IMR-90 (cell line): Measurements from ENCODE around the gene GOLGA3. TPM values are rescaled to one million over a fixed set of nuclear protein-coding genes. Genes with fewer than 3 reads are reported as not detected.

Experiments
- ATAC-seq: fragments of 200-7000 bp; cut with Tn5 transposase; 2 replicates; pipeline ENCODE4 v1.9.1; 2020; ENCODE audit warnings: low read depth, mild to moderate bottlenecking, moderate library complexity
- BruUV-seq: library from RNA; stranded (reverse); fragments of 400-500 nt; replicated peaks from 2 replicates; lab custom pipeline; 2021; lab: Mats Ljungman, UMichigan
- CTCF ChIA-PET: fragments of 300-600 bp; formaldehyde crosslinking; extraction: SDS; loops from one replicate; lab custom pipeline; 2021; ENCODE audit warnings: antibody characterized with exemption; lab: Yijun Ruan, JAX
- POLR2A ChIA-PET: fragments of 300-600 bp; sonication (Branson Sonifier 250); formaldehyde crosslinking; loops from one replicate; lab custom pipeline; 2022; ENCODE audit warnings: antibody characterized with exemption; ENCODE audit not compliant: unreplicated experiment; lab: Charles Lee
- DNase-seq: peaks from one replicate; pipeline ENCODE4 v3.0.0; 2013
- H2AFZ ChIP-seq: replicated peaks from 2 replicates; pipeline ENCODE3; 2013; ENCODE audit warnings: low read length, mild to moderate bottlenecking; ENCODE audit not compliant: poor library complexity
- H2AK5ac ChIP-seq: 2 replicates; pipeline ENCODE4 v1.6.1; 2013; ENCODE audit warnings: low read depth, low read length, inconsistent platforms
- H2AK9ac ChIP-seq: replicated peaks from 2 replicates; pipeline ENCODE3; 2013; ENCODE audit warnings: mild to moderate bottlenecking, low read depth, low read length, moderate library complexity; ENCODE audit not compliant: poor library complexity
- H2BK120ac ChIP-seq: 2 replicates; pipeline ENCODE4 v1.6.1; 2013; ENCODE audit warnings: low read depth, low read length, inconsistent platforms
- H2BK15ac ChIP-seq: 3 replicates; pipeline ENCODE4 v1.6.1; 2013; ENCODE audit warnings: low read depth, low read length, inconsistent platforms
- H2BK20ac ChIP-seq: 2 replicates; pipeline ENCODE4 v1.6.1; 2013; ENCODE audit warnings: low read depth, mild to moderate bottlenecking, inconsistent platforms, low read length, moderate library complexity
- H2BK5ac ChIP-seq: 2 replicates; pipeline ENCODE4 v1.6.1; 2013; ENCODE audit warnings: mild to moderate bottlenecking, low read depth, low read length, inconsistent platforms; ENCODE audit not compliant: poor library complexity, severe bottlenecking
- H3K14ac ChIP-seq: replicated peaks from 2 replicates; pipeline ENCODE4 v1.6.1; 2013; ENCODE audit warnings: low read depth, low read length, inconsistent platforms
- H3K18ac ChIP-seq: 2 replicates; pipeline ENCODE4 v1.6.1; 2013; ENCODE audit warnings: low read depth, low read length, control low read depth
- H3K23ac ChIP-seq: 2 replicates; pipeline ENCODE4 v1.6.1; 2013; ENCODE audit warnings: low read depth, low read length, inconsistent platforms
- H3K27ac ChIP-seq: 2 replicates; pipeline ENCODE4 v1.5.1; 2013; ENCODE audit warnings: mild to moderate bottlenecking, control low read depth, low read length; ENCODE audit not compliant: insufficient read depth
- H3K27me3 ChIP-seq: 2 replicates; pipeline ENCODE4 v1.6.1; 2013; ENCODE audit warnings: low read length; ENCODE audit not compliant: control insufficient read depth, insufficient read depth
- H3K36me3 ChIP-seq: 2 replicates; pipeline ENCODE4 v1.6.1; 2013; ENCODE audit warnings: low read length, mixed read lengths; ENCODE audit not compliant: control insufficient read depth, insufficient read depth
- H3K4ac ChIP-seq: 2 replicates; pipeline ENCODE4 v1.6.1; 2013; ENCODE audit warnings: low read depth, low read length, inconsistent platforms
- H3K4me1 ChIP-seq: 2 replicates; pipeline ENCODE4 v1.6.1; 2013; ENCODE audit warnings: low read length, mixed read lengths; ENCODE audit not compliant: control insufficient read depth, insufficient read depth
- H3K4me2 ChIP-seq: 2 replicates; pipeline ENCODE4 v1.6.1; 2013; ENCODE audit warnings: low read depth, mild to moderate bottlenecking, control low read depth, low read length, moderate library complexity
- H3K4me3 ChIP-seq: 2 replicates; pipeline ENCODE4 v1.5.1; 2013; ENCODE audit warnings: low read depth, mild to moderate bottlenecking, control low read depth, low read length, moderate library complexity; ENCODE audit not compliant: insufficient read depth
- H3K56ac ChIP-seq: 2 replicates; pipeline ENCODE4 v1.6.1; 2013; ENCODE audit warnings: low read length, inconsistent platforms; ENCODE audit not compliant: insufficient read depth; ENCODE audit errors: extremely low read depth
- H3K79me1 ChIP-seq, 2 experiments: 2 replicates each; pipeline ENCODE4 v1.6.1; 2013; ENCODE audit warnings: low read length in 2 of 2, inconsistent platforms in 1 of 2, low read depth in 1 of 2
- H3K9ac ChIP-seq: 2 replicates; pipeline ENCODE4 v1.6.1; 2013; ENCODE audit warnings: low read depth, low read length, control low read depth
- H3K9me1 ChIP-seq: 2 replicates; pipeline ENCODE4 v1.6.1; 2013; ENCODE audit warnings: low read length, inconsistent platforms; ENCODE audit not compliant: insufficient read depth
- H3K9me3 ChIP-seq: 2 replicates; pipeline ENCODE4 v1.6.1; 2013; ENCODE audit warnings: low read length; ENCODE audit not compliant: control insufficient read depth, insufficient read depth
- H4K20me1 ChIP-seq: 2 replicates; pipeline ENCODE4 v1.6.1; 2013; ENCODE audit warnings: low read length, inconsistent platforms; ENCODE audit not compliant: insufficient read depth
- H4K5ac ChIP-seq: 2 replicates; pipeline ENCODE4 v1.6.1; 2013; ENCODE audit warnings: mild to moderate bottlenecking, low read depth, low read length, control low read depth
- H4K8ac ChIP-seq, 2 experiments: 2 replicates each; pipeline ENCODE4 v1.6.1; 2013; ENCODE audit warnings: low read depth in 2 of 2, low read length in 2 of 2, control low read depth in 1 of 2, inconsistent platforms in 1 of 2
- H4K91ac ChIP-seq: 2 replicates; pipeline ENCODE4 v1.6.1; 2013; ENCODE audit warnings: low read depth, low read length, inconsistent platforms; ENCODE audit not compliant: insufficient read depth
- CEBPB ChIP-seq: IDR thresholded peaks from 2 replicates; pipeline ENCODE4 v1.6.1; 2012; ENCODE audit warnings: low read depth, low read length, improper control_type of control experiment
- CHD1 ChIP-seq: IDR thresholded peaks from 2 replicates; pipeline ENCODE4 v1.6.1; 2012; ENCODE audit warnings: low read depth, low read length, improper control_type of control experiment
- CTCF ChIP-seq: conservative IDR thresholded peaks from 2 replicates; pipeline ENCODE4 v1.5.1; 2012; ENCODE audit warnings: mild to moderate bottlenecking, low read depth, low read length, improper control_type of control experiment
- ELK1 ChIP-seq: fragments of 150-350 bp; IDR thresholded peaks from 2 replicates; pipeline ENCODE4 v1.6.1; 2016; ENCODE audit warnings: low read depth, mild to moderate bottlenecking, low read length, moderate library complexity, borderline replicate concordance
- FOS ChIP-seq: fragments of 150-350 bp; IDR thresholded peaks from 2 replicates; pipeline ENCODE4 v1.6.1; 2016; ENCODE audit warnings: low read depth, low read length
- MAFK ChIP-seq: IDR thresholded peaks from 2 replicates; pipeline ENCODE4 v1.6.1; 2012; ENCODE audit warnings: low read depth, low read length, improper control_type of control experiment
- MAZ ChIP-seq: IDR thresholded peaks from 2 replicates; pipeline ENCODE4 v1.6.1; 2012; ENCODE audit warnings: low read depth, mild to moderate bottlenecking, low read length, improper control_type of control experiment, moderate library complexity, borderline replicate concordance
- MXI1 ChIP-seq: IDR thresholded peaks from 2 replicates; pipeline ENCODE4 v1.6.1; 2012; ENCODE audit warnings: low read depth, mild to moderate bottlenecking, low read length, moderate library complexity, borderline replicate concordance
- NFE2L2 ChIP-seq: fragments of 150-350 bp; IDR thresholded peaks from 2 replicates; pipeline ENCODE4 v1.6.1; 2016; ENCODE audit warnings: low read depth, mild to moderate bottlenecking, low read length
- POLR2A ChIP-seq: IDR thresholded peaks from 2 replicates; pipeline ENCODE4 v1.6.1; 2012; ENCODE audit warnings: mild to moderate bottlenecking, low read depth, low read length
- RAD21 ChIP-seq: IDR thresholded peaks from 2 replicates; pipeline ENCODE4 v1.6.1; 2012; ENCODE audit warnings: low read length, improper control_type of control experiment
- RCOR1 ChIP-seq: IDR thresholded peaks from 2 replicates; pipeline ENCODE4 v1.6.1; 2012; ENCODE audit warnings: mild to moderate bottlenecking, low read length, improper control_type of control experiment; ENCODE audit not compliant: insufficient replicate concordance
- SMC3 ChIP-seq: fragments of 150-350 bp; IDR thresholded peaks from 2 replicates; pipeline ENCODE4 v1.6.1; 2016; ENCODE audit warnings: low read depth, mild to moderate bottlenecking, antibody characterized with exemption, low read length, moderate library complexity
- USF2 ChIP-seq: fragments of 150-350 bp; IDR thresholded peaks from 2 replicates; pipeline ENCODE4 v1.6.1; 2017; ENCODE audit warnings: mild to moderate bottlenecking, antibody characterized with exemption, low read length, low read depth
- WGBS, 2 experiments: methylation state at CpG; one replicate each; pipeline versions ENCODE4 v1.1.5 to v1.1.7; 2013; ENCODE audit warnings: missing lambda C conversion rate in 2 of 2; ENCODE audit not compliant: insufficient read length in 1 of 2; ENCODE audit errors: extremely low coverage in 2 of 2; 5-methylcytosine and 5-hydroxymethylcytosine counted together
- dilution Hi-C: fragments of 300-500 bp; cut with HindIII; formaldehyde crosslinking; loops from one replicate; pipeline ENCODE4 v1.14.3; 2018; ENCODE audit warnings: low sequenced_read_pairs; ENCODE audit not compliant: unreplicated experiment
- in situ Hi-C: fragments of 300-500 bp; cut with MboI; formaldehyde crosslinking; loops from 3 replicates; pipeline ENCODE4 v1.14.3; 2019; ENCODE audit warnings: low sequenced_read_pairs, inconsistent platforms, mixed read lengths
- intact Hi-C: fragments of 100-400 bp; cut with micrococcal nuclease; formaldehyde crosslinking; loops from 2 replicates; pipeline ENCODE4 v1.10.0; 2022
- polyA plus RNA-seq, 3 experiments: library from polyadenylated mRNA; depleted of rRNA; stranded (reverse); fragments of >200 nt; gene quantifications; 2 replicates each; pipeline ENCODE4 v1.2.3, GENCODE V29; 2012; ENCODE audit warnings: low replicate concordance in 1 of 3
- total RNA-seq: library from RNA; depleted of rRNA; stranded (reverse); fragments of >200 nt; gene quantifications from 2 replicates; pipeline ENCODE4 v1.2.3, GENCODE V29; 2012

GOLGA3 gene
- total and polyA plus RNA-seq, 2 of the 4 experiments (the other 2 are of a cell fraction): 39.6 to 99.8 TPM

- no peak overlapping the region for H2BK15ac ChIP-seq
- no CpG with 5 or more reads among the region's 2 CpGs for WGBS, 2 experiments
- H3K18ac ChIP-seq: no peak overlapping the region
- no peaks in the 10 kb centered on the region for H3K9me1 ChIP-seq
- POLR2A ChIA-PET: no interaction called here
- no peak overlapping the region for H3K9ac ChIP-seq
- no peak overlapping the region for H2AK9ac ChIP-seq
- H3K14ac ChIP-seq: no peak overlapping the region
- peaks cover 29 to 53% of the 10 kb centered on the region in 2 experiments for H3K79me1 ChIP-seq
- H3K4me2 ChIP-seq: no peak overlapping the region
- dilution Hi-C loops: no loop called here
- no peak overlapping the region for H4K8ac ChIP-seq
- H4K5ac ChIP-seq: no peak overlapping the region
- peaks cover 69% of the 10 kb centered on the region for H3K36me3 ChIP-seq
- no peak overlapping the region for H3K23ac ChIP-seq
- DNase-seq (peak; percentile 44), ATAC-seq (peak; percentile 44; the same call in 1 of the 2 replicates)
- no TSS peak for BruUV-seq
- peaks cover 34% of the 10 kb centered on the region for H4K20me1 ChIP-seq
- H3K4ac ChIP-seq: no peak overlapping the region
- H3K4me1 ChIP-seq: no peaks in the 10 kb centered on the region
- in situ Hi-C loops: no loop called here
- no peak overlapping the region for H2BK120ac ChIP-seq
- no peak overlapping the region for H3K4me3 ChIP-seq
- H2BK5ac ChIP-seq: no peak overlapping the region
- no peak overlapping the region for H3K56ac ChIP-seq
- no peak overlapping the region for H4K91ac ChIP-seq
- intact Hi-C loops: no loop called here
- H3K27ac ChIP-seq: no peak overlapping the region
- H2BK20ac ChIP-seq: no peak overlapping the region
- CTCF ChIA-PET: interaction anchor here (0.5 kb wide), 1 partner anchor 10 kb away, joined by 5 read pairs; no protein-coding TSS in a partner anchor
- no peak for TF ChIP-seq NFE2L2
- no peak for TF ChIP-seq CTCF
- no peak for TF ChIP-seq MXI1
- TF ChIP-seq CHD1: no peak
- no peak for TF ChIP-seq MAFK
- no peak for TF ChIP-seq POLR2A
- TF ChIP-seq FOS: no peak
- TF ChIP-seq ELK1: no peak
- TF ChIP-seq MAZ: no peak
- no peak for TF ChIP-seq RCOR1
- no peak for TF ChIP-seq CEBPB
- no peak for TF ChIP-seq USF2
- no peak for TF ChIP-seq RAD21
- TF ChIP-seq SMC3: no peak
- no peaks in the 10 kb centered on the region for H3K27me3 ChIP-seq
- H2AK5ac ChIP-seq: no peak overlapping the region
- no peaks in the 10 kb centered on the region for H3K9me3 ChIP-seq
- H2AFZ ChIP-seq: no peak overlapping the region
Measured at GRCh38 chr12:132723764-132724140, 104.9 kb downstream of the GOLGA3 start.
